22Rv1 (cell line): ENCODE results near the gene AKT1S1.

ENCODE experiments used
- ZFX ChIP-seq: fragments of 450-650 bp; IDR thresholded peaks from 2 replicates; pipeline ENCODE4 v1.6.1; 2017; ENCODE audit warnings: antibody characterized with exemption, borderline replicate concordance
- TF ChIP-seq, protein P1 (sequence below): fragments of 450-650 bp; IDR thresholded peaks from 2 replicates; pipeline ENCODE4 v1.5.1; 2017; ENCODE audit warnings: mild to moderate bottlenecking

DNA sequence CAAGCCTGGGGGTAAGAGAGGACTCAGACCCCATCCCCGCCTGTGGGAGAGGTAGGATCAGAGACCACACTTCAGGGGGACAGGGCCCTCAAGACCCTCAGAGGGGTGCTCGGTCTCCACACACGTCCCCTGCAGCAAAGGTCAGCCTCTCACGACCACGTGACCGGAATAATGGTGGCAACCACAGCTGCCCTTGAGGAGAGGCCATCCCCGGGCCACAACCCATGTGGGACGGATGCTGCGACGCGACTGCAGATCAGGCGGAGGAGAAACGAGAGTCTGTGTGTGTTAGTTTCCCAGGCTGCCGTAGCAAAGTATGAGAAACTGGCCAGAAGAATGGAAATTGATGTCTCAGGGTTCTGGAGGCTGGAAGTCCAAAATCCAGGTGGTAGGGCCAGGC is 50.1 kb downstream of the AKT1S1 start:
- TF ChIP-seq, protein P1, sequence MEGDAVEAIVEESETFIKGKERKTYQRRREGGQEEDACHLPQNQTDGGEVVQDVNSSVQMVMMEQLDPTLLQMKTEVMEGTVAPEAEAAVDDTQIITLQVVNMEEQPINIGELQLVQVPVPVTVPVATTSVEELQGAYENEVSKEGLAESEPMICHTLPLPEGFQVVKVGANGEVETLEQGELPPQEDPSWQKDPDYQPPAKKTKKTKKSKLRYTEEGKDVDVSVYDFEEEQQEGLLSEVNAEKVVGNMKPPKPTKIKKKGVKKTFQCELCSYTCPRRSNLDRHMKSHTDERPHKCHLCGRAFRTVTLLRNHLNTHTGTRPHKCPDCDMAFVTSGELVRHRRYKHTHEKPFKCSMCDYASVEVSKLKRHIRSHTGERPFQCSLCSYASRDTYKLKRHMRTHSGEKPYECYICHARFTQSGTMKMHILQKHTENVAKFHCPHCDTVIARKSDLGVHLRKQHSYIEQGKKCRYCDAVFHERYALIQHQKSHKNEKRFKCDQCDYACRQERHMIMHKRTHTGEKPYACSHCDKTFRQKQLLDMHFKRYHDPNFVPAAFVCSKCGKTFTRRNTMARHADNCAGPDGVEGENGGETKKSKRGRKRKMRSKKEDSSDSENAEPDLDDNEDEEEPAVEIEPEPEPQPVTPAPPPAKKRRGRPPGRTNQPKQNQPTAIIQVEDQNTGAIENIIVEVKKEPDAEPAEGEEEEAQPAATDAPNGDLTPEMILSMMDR: no peak
- TF ChIP-seq ZFX: no peak
